Stimulated activated CD4-positive, alpha-beta T cell treated with anti-CD3 and anti-CD28 coated beads, Interleukin-2, amount 100 ng/mL, for 24 hours (primary cell): ENCODE results near the gene PANK2.
A peak's percentile ranks its signal among the peaks of the same experiment; 100 is the strongest.

Source experiments
- DNase-seq, 2 donors: peaks; one replicate each; pipeline ENCODE4 v3.0.0-alpha.2; 2020

PANK2 gene

DNA sequence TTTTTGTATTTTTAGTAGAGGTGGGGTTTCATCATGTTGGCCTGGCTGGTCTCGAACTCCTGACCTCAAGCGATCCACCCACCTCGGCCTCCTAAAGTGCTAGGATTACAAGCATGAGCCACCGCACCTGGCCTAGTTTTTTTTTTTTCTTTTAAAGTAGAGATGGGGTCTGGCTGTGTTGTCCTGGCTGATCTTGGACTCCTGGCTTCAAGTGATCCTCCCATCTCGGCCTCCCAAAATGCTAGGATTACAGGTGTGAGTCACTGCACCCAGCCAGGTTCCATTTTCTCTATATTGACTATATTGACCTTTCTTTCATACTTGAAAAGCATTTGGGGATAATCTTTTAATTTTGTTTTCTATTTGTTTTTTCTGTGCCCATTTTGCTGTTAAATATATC is 13.3 kb downstream of the PANK2 start:
- DNase-seq = no peak

DNA sequence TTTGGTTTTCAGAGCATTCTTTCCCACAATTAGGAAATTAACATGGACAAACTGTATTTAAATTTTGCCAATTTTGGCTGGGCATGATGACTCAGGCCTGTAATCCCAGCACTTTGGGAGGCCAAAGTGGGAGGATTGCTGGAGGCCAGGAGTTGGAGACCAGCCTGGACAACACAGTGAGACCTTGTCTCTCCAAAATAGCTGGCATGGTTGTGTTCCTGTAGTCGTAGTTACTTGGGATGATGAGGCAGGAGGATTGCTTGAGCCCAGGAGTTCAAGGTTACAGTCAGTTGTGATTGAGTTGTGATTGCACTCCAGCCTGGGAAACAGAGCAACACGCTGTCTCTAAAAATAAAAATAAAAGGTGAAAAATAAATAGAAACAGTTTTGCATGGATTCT is 15.0 kb downstream of the PANK2 start:
- DNase-seq = no peak

DNA sequence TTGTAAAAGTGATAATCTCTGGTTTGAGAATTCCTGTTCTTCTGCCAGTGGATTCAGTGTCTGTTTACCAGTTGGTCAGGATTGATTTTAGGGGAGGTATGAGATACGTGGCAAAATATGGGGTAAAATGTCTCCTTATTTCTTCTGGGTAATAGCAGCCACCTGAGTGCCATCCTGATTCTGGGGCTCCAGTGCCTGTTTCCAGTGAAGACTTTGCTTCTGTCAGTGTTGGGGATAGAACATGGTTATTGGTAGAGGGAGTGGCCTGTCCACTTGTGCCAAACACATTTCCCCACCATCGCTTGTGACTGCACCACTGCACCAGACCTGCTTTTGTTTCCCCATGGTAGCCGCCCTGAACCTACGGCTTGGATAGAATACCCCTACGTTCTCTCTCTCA is 15.7 kb downstream of the PANK2 start:
- DNase-seq = no peak

DNA sequence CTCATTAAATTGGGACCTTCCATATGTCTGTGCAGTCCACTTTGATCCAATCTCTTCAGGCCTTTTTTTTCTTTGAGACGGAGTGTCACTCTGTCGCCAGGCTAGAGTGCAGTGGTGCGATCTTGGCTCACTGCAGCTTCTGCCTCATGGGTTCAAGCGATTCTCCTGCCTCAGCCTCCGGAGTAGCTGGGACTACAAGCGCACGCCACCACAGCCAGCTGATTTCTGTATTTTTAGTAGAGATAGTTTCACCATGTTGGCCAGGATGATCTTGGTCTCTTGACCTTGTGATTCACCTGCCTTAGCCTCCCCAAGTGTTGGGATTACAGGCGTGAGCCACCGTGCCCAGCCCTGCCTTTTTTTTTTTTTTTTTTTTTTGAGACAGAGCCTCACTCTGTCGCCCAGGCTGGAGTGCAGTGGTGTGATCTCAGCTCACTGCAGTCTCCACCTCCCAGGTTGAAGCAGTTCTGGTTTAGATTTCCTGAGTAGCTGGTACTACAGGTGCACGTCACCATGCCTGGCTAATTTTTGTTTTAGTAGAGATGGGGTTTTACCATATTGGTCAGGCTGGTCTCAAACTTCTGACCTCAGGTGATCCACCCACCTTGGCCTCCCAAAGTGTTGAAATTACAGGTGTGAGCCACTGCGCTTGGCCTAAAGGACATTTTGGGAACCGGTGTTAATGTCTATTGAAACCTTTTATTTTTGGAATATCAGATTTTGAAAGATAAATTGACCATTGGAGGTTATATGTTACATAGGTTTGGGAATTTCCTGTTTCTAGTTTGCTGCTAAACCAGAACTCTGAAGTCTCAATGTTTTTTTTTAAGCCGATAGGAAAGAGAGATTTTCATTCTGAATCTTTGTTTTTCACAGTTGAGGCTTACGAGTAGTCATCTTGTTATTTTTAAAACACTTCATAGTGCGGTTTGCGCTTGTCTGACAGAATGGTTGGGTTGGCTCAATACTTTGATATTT is 17.8 kb downstream of the PANK2 start:
- DNase-seq = peak; percentile 38 to 43

DNA sequence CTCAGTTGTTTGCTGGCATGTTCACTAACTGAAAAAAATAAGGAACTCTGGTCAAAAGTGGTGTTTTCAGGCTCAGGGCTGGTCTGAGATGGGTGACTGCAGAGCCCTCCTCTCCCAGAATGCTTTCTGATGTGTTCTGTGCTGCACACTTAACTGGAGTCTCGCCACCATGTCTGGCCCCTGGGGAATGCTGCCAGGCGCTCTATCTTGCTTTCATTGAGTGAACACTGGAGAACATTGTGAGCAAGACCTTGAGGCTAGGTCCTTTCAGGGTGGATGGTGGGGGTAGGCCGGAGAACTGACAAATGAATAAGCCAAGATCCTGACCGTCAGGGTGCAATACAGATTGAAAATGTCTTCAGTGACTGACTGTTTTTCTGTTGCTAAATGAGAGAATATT is 19.5 kb downstream of the PANK2 start:
- DNase-seq = no peak

DNA sequence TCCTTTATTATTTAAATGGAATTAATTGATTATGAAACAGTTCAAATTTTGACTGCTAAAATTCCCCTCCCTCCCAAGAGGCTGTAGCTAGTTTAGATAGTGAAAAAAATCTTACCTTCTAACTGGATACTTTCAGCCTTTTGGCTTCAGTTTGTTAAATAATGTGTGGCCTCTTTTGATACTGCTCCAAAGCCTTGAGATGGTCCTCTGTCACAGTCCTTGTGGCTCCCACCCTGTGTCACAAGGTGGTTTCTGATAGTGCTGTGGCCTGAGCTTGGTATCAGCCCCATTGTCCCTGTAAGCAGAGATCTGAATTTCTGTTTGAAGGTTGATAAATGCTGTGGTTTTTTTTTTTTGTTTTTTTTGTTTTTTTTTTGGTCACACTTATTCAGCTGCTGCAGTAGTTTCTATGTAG is 20.8 kb downstream of the PANK2 start:
- DNase-seq = no peak

DNA sequence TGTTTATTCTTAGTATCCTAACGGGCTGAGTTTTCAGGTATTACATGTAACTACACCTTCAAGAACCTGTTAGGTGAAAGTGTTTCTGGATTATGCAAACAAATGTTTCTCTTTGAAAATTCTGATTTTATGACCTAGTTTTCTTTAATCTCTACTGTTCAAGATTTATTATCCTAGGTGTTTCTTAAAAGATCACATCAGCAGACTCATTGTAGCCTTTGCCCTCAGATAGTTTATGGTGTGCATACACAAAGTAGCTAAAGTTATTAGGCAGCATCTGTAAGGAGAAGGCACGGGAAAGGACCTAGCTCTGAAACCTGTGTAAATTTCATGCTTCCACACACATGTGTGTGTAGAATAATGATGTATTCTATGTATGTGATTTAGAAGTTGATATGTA is 21.7 kb downstream of the PANK2 start:
- DNase-seq = no peak

DNA sequence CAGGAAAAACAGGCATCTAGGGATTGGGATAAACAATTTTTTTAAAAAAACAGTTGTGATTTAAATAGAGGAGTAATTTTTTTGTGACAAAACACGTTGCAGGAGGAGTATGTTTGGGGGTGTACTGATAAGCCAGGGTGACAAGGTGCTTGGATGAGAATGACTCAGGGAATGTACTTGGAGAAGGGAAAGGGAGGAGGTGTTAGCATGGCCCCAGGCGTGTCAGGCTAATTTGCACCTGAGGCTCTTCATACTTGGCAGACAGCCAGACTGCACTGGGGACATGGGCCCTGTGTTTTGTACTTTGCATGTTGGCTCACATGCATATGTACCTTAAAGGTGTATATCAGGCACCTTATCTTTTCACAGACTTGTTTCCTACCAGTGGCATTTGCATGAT is 22.8 kb downstream of the PANK2 start:
- no peak for DNase-seq

DNA sequence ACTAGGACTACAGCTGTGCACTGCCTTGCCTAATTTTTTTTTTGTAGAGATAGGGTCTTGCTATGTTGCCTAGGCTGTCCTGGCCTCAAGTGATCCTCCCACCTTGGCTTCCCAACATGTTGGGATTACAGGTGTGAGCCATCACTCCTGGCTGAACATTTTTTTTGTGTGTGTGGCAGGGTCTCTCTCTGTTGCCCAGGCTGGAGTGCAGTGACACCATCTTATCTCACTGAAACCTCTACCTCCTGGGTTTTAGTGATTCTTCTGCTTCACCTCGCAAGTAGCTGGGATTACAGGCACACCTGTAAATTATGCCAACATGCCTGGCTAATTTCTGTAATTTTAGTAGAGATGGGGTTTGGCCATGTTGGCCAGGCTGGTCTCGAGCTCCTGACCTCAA is 25.3 kb downstream of the PANK2 start:
- no peak for DNase-seq

DNA sequence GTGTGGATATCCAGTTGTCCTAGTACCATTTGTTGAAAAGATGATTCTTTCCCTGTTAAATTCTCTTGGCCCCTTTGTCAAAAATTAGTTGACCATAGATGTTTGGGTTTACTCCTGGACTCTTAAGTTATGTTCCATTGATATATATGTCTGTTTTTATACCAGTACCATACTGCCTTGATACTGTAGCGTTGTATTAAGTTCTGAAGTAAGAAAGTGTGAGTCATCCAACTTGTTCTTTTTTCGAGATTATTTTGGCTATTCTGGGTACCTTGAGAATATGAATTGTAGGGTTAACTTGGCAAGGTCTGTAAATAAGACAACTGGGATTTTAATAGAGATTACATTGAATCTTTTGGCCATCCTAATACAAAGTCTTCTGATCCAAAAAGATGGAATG is 26.5 kb downstream of the PANK2 start:
- no peak for DNase-seq

DNA sequence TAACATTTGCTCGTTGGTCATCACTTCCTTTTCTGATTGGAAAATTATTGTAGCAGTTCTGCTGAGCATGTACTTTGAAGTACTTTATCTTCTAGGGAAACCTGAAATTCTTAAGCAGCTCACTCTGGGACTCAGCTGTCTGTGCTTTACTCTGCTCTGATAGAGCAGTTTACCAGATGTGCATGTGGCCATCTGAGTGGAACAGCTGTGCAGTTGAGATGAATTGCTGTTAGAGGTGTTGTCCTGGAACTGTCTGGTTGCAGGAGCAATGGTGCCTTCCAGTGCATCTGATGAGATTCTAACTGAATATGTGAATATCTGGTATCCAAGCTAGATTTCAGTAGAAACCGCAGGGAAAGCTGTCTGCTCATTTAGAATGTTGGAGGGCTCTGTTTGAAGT is 27.2 kb downstream of the PANK2 start:
- DNase-seq = no peak

DNA sequence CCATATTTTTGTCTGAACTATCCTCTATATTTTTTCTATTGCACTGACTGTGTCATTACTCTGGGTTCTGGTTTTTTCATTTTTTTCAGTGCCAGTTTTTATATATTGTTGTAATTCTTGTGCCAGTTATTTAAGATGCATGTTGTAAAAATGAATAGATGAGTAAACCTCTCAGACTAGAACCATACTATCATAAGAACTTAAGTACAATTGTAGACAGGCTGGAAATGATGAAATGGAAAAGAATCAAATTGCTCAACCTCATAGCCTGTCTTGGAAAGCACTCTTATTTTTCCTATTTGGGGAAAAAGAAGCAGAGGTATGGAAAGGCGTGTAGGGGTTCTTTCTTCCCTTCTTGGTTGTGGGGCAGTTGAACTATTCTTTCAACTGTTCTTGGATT is 30.2 kb downstream of the PANK2 start:
- DNase-seq = no peak

DNA sequence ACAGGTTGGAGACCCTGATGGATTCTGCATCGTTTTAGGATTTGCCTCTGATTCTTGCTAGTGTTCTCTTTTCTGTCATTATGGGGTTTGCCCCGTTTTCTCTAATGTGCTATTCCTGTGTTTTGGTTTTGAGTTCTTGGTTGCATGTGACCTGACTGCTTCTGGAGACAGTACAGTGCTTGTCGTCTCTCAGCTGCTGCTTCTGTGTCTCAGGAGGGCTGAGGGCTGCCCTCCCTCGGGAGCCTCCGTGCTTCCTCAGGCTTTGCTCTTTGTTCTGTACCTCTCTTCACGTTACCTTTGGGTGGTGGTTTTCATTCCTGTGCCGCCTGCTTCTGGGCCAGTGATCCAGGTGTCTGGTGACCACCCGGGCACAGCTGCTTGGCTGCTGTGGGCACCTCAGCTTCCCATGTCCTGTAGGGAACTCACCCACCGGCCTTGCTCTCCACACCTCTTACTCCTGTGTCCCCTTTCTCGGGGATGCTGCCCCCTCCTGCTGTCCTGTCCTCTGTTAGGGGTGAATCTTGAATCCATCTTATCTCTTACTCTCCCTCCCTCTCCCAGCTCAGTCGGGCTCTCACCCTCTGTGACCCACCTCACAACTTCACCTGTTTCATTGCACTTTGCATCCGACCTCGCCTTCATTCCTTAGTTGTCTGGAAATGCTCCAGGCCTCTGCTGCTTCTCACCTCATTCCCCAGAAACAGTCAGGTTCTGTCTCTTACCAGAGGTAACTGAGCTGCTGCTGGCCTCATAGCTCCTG is 33.2 kb downstream of the PANK2 start:
- no peak for DNase-seq

DNA sequence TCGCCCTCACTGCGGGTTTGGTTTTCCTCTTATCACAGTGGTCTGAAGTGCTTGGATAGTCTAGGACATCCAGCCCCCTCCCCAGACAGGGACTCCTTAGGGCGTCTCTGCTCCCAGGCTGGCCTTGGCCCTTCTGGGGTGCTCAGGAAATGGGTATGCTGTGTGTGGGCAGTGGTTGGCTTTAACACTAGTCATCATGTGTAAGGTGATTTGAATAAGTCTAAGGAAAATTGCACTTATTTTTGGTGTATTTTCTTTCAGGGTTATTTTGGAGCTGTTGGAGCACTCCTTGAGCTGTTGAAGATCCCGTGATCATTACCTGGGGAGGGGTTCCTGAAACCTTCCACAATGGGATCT is 33.8 kb downstream of the PANK2 start:
- no peak for DNase-seq

DNA sequence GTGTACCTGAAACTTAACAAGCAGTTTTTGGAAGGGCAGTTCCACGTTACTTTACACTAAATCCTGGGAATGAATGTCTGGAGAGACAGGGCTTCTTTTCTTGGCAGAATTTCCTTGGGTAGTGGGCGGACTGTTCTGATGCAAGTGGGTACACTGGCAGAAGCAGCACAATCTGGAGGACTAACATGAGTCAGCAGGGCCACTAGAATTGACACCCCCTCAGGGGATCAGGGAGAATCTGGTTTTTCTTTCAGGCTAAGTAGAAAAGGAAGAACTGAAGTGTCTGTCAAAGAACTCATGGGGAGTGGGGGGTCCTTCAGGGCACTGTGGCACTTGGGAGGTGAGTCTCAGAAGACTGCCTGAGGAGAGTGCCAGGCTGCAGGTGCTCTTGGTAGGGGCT is 34.6 kb downstream of the PANK2 start:
- DNase-seq = no peak

DNA sequence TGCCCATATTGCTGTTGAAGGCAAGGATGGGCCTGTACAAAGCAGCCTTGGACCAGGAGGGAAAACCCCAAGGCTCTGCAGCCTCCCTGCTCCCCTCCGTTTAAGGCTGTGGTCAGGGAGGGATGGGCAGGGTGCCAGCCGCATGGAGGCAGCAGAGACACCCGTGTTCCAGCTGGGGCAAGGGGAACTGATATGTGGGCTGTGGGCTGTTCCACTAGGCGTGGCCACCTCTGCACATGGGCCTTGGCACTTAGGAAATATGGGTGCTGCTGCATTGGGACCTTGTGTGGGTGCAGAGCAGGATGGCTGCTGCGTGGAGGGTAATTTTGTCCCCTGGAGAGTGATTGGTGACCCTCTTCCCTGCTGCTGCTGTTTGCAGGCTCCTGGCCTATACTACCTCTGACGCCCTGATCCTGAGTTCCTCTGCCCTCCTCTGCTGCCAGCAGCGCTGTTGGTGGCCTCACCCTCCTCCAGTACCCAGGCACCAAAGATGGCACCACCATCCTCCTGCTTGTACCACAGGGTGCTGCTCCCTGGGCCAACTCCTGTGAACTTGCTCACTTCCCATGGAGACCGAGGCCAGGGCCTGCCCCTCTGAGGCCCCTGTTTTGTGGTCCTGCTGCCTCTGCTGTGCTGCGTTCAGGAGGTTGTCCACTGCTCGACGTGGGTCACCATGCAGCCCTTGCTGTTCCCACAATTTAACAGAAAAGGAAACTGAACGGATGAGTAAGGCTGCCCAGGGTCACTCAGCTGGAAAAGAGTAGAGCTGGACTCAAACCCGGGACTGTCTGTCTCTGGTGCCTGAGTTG is 35.3 kb downstream of the PANK2 start:
- DNase-seq = no peak

DNA sequence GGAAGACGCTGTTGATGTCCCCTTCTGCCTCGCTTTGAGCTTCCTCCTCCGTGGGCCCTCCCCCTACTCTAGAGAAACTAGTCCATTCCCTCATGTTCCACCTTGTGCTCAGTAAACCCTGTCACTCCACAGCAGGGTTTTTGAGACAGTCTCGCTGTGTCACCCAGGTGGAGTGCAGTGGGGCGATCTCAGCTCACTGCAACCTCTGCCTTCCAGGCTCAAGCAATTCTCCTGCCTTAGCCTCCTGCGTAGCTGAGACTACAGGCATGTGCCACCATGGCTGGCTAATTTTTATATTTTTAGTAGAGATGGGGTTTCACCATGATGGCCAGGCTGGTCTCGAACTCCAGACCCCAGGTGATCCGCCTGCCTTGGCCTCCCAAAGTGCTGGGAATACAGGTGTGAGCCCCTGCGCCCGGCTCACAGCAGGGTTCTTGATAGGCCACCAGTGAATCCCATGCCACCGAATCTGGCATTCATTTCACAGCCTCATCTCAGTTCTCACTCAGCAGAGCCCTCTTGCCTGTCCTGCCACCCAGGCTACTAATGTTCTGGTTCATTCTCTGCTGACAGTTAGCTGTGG is 36.0 kb downstream of the PANK2 start:
- no peak for DNase-seq

DNA sequence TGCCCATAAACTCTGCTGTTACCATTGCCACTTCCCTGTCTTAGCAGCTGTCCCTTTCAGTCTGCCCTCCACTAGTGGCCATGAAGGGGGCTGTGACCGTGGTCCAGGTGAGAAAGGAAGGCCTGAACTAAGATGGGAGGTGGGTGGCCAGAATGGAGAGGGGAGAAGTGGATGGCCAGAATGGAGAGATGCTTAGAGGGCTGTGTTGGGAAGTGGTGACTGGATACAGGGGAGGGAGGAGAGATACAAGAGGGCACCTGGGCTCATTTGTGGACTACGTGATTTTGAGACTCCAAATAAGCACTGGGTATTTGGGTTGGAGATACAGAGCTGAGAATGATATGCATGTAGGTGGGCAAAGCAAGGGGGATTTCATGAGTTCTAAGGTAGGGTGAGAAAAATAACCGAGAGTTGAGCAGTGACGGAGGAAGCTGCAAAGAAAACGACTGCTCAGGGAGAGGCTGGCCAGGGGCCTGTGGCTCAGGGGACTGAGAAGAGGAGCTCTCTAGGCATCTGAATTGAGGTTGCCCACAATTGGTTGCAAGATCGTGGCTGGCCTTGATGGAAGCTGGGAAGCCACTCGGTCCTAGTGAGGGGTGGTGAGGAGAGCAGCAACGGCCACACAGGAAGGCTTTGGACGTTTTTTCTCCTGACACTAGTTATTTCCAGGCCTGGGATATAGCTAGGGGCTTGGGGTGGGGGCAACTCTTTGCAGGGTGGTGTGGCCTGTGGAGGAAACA is 36.9 kb downstream of the PANK2 start:
- DNase-seq = no peak

DNA sequence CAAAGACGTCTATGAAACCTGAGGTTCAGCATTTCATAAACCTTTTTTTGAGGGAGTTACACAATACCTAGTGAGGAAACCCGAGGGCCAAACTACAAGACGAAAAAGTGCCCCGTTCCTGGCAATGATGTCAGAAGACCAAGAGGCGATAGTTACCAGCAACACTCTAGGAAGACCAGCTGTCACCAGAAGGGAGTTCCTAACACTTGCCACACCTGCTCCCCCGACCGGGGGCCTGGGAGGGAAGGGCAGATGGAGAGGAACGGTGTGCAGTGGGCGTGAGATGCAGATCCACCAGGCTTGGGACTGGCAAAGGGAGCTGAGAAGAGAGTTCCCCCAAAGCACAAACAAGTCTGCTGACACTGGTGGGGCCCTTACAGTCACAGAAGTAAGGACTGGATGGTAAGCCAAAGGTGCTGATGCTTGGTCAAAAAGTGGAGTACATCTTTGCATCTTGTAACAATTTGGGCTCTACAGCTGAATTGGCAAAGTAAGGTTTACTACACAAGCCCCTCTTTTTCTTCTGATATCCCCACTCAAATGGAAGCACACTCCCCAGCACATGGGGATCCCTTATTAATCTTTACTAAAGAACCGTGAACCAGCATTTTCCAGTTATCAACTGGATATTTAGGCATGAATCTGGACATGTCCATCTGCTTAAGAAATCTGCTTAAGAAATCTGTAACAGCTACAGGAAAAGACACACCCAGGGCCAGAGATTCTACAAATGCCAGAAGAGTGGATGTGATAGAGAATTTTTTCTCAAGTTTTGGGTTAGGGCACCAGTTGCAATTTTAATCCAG is 38.5 kb downstream of the PANK2 start:
- no peak for DNase-seq

DNA sequence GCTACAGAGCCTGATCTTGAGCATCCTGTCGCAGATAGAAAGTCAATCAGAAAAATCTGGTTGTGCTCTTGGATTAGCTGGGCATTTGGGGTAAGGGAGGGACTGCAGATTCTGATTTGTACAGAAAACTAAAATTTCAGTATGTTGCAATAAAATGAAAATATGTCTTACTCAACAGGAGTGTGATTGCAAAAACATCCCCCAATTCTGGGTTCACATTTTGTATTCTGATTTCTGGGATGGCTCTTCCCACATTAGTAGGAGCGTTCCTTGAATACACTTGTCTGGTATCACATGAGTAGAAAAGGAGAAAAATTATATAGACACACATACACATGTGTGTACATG is 40.5 kb downstream of the PANK2 start:
- DNase-seq = no peak
